HFFc6 (cell line): ENCODE results near the gene SLC25A21. TPM values are rescaled to one million over a fixed set of nuclear protein-coding genes. Genes with fewer than 3 reads are reported as not detected.

ENCODE experiments used
- DNase-seq: peaks from one replicate; pipeline ENCODE4 v3.0.0-alpha.2; 2018
- H3K27ac Mint-ChIP-seq: 2 replicates; pipeline ENCODE4 v1.8.0; 2020; ENCODE audit warnings: mild to moderate bottlenecking, mixed read lengths
- H3K27me3 Mint-ChIP-seq: 2 replicates; pipeline ENCODE4 v1.8.0; 2021; ENCODE audit warnings: mild to moderate bottlenecking, moderate library complexity, mixed read lengths; ENCODE audit not compliant: insufficient read depth
- H3K36me3 Mint-ChIP-seq: 2 replicates; pipeline ENCODE4 v1.8.0; 2021; ENCODE audit warnings: low read depth, mixed read lengths
- H3K4me1 Mint-ChIP-seq: 2 replicates; pipeline ENCODE4 v1.8.0; 2020; ENCODE audit warnings: low read depth, mixed read lengths
- H3K4me3 Mint-ChIP-seq: 2 replicates; pipeline ENCODE4 v1.8.0; 2020; ENCODE audit warnings: mild to moderate bottlenecking, moderate library complexity, mixed read lengths
- H3K9me3 Mint-ChIP-seq: 2 replicates; pipeline ENCODE4 v1.8.0; 2020; ENCODE audit warnings: mild to moderate bottlenecking, mixed read lengths
- CTCF ChIP-seq: fragments of 200-600 bp; sonication (generic); IDR thresholded peaks from 2 replicates; pipeline ENCODE4 v1.5.0; 2021; ENCODE audit warnings: antibody characterized with exemption, mild to moderate bottlenecking
- total RNA-seq, 6 experiments: library from RNA; stranded (reverse); fragmentation: NEBNext Ultra II Directional; extraction: Animal tissue kit (Norgen Biotek cat#: 25700); gene quantifications; 2 replicates in 1 of 6; 3 replicates in 5 of 6; pipeline ENCODE4 v1.2.3, GENCODE V29; 2021

The SLC25A21 gene
- total RNA-seq, 6 experiments from 2014 or later, result 0.33 to 1.1 (median 0.47) TPM

GRCh38 chr14:36857136-36857535 lies 315.3 kb downstream of the SLC25A21 start:
- H3K27ac Mint-ChIP-seq, result no peak overlapping the region
- peaks cover 13% of the 10 kb centered on the region for H3K27me3 Mint-ChIP-seq
- no peaks in the 10 kb centered on the region for H3K36me3 Mint-ChIP-seq
- H3K4me1 Mint-ChIP-seq, result no peaks in the 10 kb centered on the region
- no peak for DNase-seq
- no peaks in the 10 kb centered on the region; the same call in 1 of the 2 replicates for H3K9me3 Mint-ChIP-seq
- no peak overlapping the region for H3K4me3 Mint-ChIP-seq
- TF ChIP-seq CTCF, result no peak

- H3K4me1 Mint-ChIP-seq, result no peaks in the 10 kb centered on the region
- H3K36me3 Mint-ChIP-seq, result no peaks in the 10 kb centered on the region
- H3K27ac Mint-ChIP-seq, result no peak overlapping the region
- no peak overlapping the region for H3K4me3 Mint-ChIP-seq
- DNase-seq, result no peak
- no peaks in the 10 kb centered on the region; the same call in 1 of the 2 replicates for H3K9me3 Mint-ChIP-seq
- H3K27me3 Mint-ChIP-seq, result peaks cover 13% of the 10 kb centered on the region
- TF ChIP-seq CTCF, result no peak
These were observed 316.1 kb downstream of the SLC25A21 start for GRCh38 chr14:36856095-36856878.

- no peak overlapping the region for H3K4me3 Mint-ChIP-seq
- peaks cover 13% of the 10 kb centered on the region for H3K27me3 Mint-ChIP-seq
- no peak for TF ChIP-seq CTCF
- no peak for DNase-seq
- no peaks in the 10 kb centered on the region; the same call in 1 of the 2 replicates for H3K9me3 Mint-ChIP-seq
- no peaks in the 10 kb centered on the region for H3K4me1 Mint-ChIP-seq
- H3K36me3 Mint-ChIP-seq, result no peaks in the 10 kb centered on the region
- H3K27ac Mint-ChIP-seq, result no peak overlapping the region
These were observed 317.0 kb downstream of the SLC25A21 start for GRCh38 chr14:36855396-36855795.

GRCh38 chr14:36852981-36853691 lies 319.3 kb downstream of the SLC25A21 start:
- no peak for DNase-seq
- H3K4me3 Mint-ChIP-seq, result no peak overlapping the region
- no peaks in the 10 kb centered on the region for H3K36me3 Mint-ChIP-seq

GRCh38 chr14:36848213-36848612 lies 324.2 kb downstream of the SLC25A21 start:
- H3K9me3 Mint-ChIP-seq, result no peaks in the 10 kb centered on the region; the same call in 1 of the 2 replicates
- H3K4me1 Mint-ChIP-seq, result no peaks in the 10 kb centered on the region
- no peak for TF ChIP-seq CTCF
- H3K36me3 Mint-ChIP-seq, result no peaks in the 10 kb centered on the region
- H3K27me3 Mint-ChIP-seq, result no peaks in the 10 kb centered on the region; the same call in none of the 2 replicates
- H3K4me3 Mint-ChIP-seq, result no peak overlapping the region
- H3K27ac Mint-ChIP-seq, result no peak overlapping the region
- no peak for DNase-seq

More at GRCh38 chr14:36852981-36853691, 319.3 kb downstream of the SLC25A21 start:
- Mint-ChIP-seq H3K27ac (no peak overlapping the region), H3K9me3 (no peaks in the 10 kb centered on the region), H3K27me3 (peaks cover 7% of the 10 kb centered on the region), H3K4me1 (no peaks in the 10 kb centered on the region)
- TF ChIP-seq CTCF, result no peak
